ENCODE results near the gene C19orf53. TPM values are rescaled to one million over a fixed set of nuclear protein-coding genes. Genes with fewer than 3 reads are reported as not detected.

C19orf53 gene
- total and polyA plus RNA-seq, 2 experiments from 2014 or later = 104 to 401 TPM

DNA sequence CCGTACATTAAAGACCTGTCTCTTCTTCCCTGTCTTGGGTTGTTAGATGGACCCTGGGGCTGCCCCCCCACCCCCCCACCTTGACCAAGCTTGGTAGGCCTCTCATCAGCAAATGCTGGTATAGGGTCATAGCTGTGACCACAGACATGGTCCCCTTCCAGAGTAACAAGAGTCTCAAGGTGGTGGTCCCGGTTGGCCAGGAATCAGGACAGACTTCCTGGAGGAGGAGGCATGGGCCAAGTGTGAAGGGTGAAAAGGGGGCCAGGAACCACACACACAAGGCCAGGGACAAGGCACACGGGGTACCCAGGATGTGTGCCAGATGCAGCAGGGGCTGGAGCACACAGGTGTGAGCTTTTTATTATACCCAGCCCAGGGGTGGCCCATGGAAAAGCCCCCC is 11.0 kb upstream of the C19orf53 start (continued):
- TF ChIP-seq ZNF462 (CRISPR knock-in tag; IDR thresholded peaks at IDR 0.05) = no peak
- no peak for TF ChIP-seq ETS1 (IDR thresholded peaks at IDR 0.05)
- no peak for TF ChIP-seq EZH2 (IDR thresholded peaks at IDR 0.05; ENCODE audit: low read depth, unreplicated experiment)

- Histone ChIP-seq H3K36me3 (ENCODE audit: insufficient read depth) (peaks cover 4% of the 10 kb centered on the region; the same call in 1 of the 2 replicates), H2AFZ (peak within 1 kb of the TSS; percentile 56; the same call in 1 of the 2 replicates), H3K4me1 (ENCODE audit: insufficient read depth) (no peaks in the 10 kb centered on the region; the same call in 1 of the 2 replicates), H3K27ac (ENCODE audit: low read depth) (no peak within 1 kb of the TSS), H3K4me2 (peak within 1 kb of the TSS; percentile 80), H4K20me1 (replicated peaks; ENCODE audit: insufficient read depth) (no peaks in the 10 kb centered on the region), H3K79me2 (replicated peaks; ENCODE audit: insufficient read depth) (no peaks in the 10 kb centered on the region), H3K27me3 (ENCODE audit: insufficient read depth) (no peaks in the 10 kb centered on the region), H3K4me3 (peak within 1 kb of the TSS; percentile 66), H3K9me2 (ENCODE audit: insufficient read depth) (no peaks in the 10 kb centered on the region), H3F3A (replicated peaks; ENCODE audit: low read depth) (no peaks in the 10 kb centered on the region; the same call in 1 of the 2 replicates)
- peaks cover 14% of the 10 kb centered on the region for H3K27me3 Mint-ChIP-seq (ENCODE audit: insufficient read depth, low read depth, poor library complexity)
- peaks cover 6% of the 10 kb centered on the region for H3K4me1 Mint-ChIP-seq
- DNase-seq (ENCODE audit: low spot score) (peak; percentile 67), ATAC-seq (peak; percentile 81)
- no peaks in the 10 kb centered on the region; the same call in 2 of the 3 replicates for H3K9me3 Mint-ChIP-seq
- no peak within 1 kb of the TSS for H3K27ac Mint-ChIP-seq
- peak within 1 kb of the TSS; percentile 76 for H3K4me3 Mint-ChIP-seq
- TF ChIP-seq POLR2AphosphoS5 (IDR thresholded peaks at IDR 0.05; ENCODE audit: low read depth) (peak; percentile 75), ZNF331 (CRISPR knock-in tag; IDR thresholded peaks at IDR 0.05; ENCODE audit: low read depth) (no peak)
- peaks cover 20% of the 10 kb centered on the region for H3K36me3 Mint-ChIP-seq (ENCODE audit: low read depth)
These were observed 10.0 kb upstream of the C19orf53 start, which contains the start of gene MRI1 for GRCh38 chr19:13764101-13764807. TSS of gene MRI1 (plus strand) at chr19:13764522. CDS start at chr19:13764589, 67 bp downstream.

Data from GM23338 (cell line).